Stomach smooth muscle (tissue), 2 donors: ENCODE measurements around the gene TP53TG5.

Experiments
- H3K27ac ChIP-seq: one replicate; pipeline ENCODE4 v1.7.0; 2013; ENCODE audit warnings: mild to moderate bottlenecking, low read length, inconsistent platforms
- H3K27me3 ChIP-seq, 2 donors: one replicate each; pipeline ENCODE4 v1.7.0; 2013; ENCODE audit warnings: low read length in 2 of 2; ENCODE audit not compliant: insufficient read depth in 2 of 2, control insufficient read depth in 1 of 2
- H3K36me3 ChIP-seq, 2 donors: one replicate each; pipeline ENCODE4 v1.7.0; 2013; ENCODE audit warnings: low read length in 2 of 2; ENCODE audit not compliant: control insufficient read depth in 2 of 2, insufficient read depth in 2 of 2
- H3K4me1 ChIP-seq: one replicate; pipeline ENCODE4 v1.7.0; 2013; ENCODE audit warnings: low read length; ENCODE audit not compliant: control insufficient read depth, insufficient read depth
- H3K4me3 ChIP-seq, 2 donors: one replicate each; pipeline ENCODE4 v1.7.0; 2013; ENCODE audit warnings: low read length in 2 of 2
- H3K9ac ChIP-seq, 2 donors: one replicate each; pipeline ENCODE4 v1.7.0; 2013; ENCODE audit warnings: low read length in 2 of 2, mild to moderate bottlenecking in 1 of 2
- H3K9me3 ChIP-seq, 2 donors: one replicate each; pipeline ENCODE4 v1.7.0; 2013; ENCODE audit warnings: low read length in 2 of 2; ENCODE audit not compliant: control insufficient read depth in 2 of 2
- donor health status: healthy.
- donor health status: Pancreatic carcinoma.

TP53TG5 gene

DNA sequence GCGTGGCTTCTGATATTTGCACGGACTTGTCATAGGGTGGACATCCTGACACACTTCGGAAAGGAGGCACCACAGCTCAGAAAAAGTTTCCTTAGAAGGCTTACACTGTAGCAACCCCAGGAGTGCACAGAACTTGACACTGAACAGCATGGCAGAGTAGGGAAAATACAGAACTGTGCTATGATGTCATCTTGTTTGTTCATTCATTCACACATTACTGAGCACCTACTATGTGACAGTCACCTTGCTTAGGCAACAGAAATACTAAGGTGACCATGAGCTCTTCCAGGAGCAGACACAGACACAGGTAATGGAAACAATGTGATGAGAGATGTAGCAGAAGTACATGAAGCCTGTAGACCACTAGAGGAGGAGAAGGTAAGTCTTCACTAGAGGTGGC, 35.4 kb upstream of the TP53TG5 start:
- no peak overlapping the region for H3K9ac ChIP-seq
- no peaks in the 10 kb centered on the region for H3K27me3 ChIP-seq
- no peak overlapping the region for H3K4me3 ChIP-seq
- peaks cover 25 to 31% of the 10 kb centered on the region in 2 donors for H3K36me3 ChIP-seq
- no peaks in the 10 kb centered on the region for H3K9me3 ChIP-seq
- no peak overlapping the region for H3K27ac ChIP-seq
- peaks cover 20% of the 10 kb centered on the region for H3K4me1 ChIP-seq

DNA sequence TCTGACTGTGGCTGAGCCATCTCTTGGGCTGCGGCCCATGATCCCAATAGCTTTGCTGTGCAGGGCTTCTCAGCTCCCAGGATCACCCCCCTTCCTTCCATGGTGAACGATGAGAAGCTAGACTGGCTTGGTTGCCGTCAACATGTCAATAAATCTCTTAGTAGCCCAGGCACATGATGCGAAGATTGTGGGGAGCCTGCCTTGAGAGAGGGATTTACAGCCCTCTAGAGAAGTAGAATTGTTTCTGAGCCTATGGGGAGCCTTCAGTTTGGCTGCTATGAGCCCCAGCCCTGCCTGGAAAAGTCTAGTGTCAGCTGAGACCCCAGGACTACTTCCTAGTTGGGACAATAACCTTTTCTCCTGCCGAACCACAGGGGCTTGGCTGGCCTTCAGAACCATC, 34.5 kb upstream of the TP53TG5 start:
- Histone ChIP-seq H3K9ac (no peak overlapping the region), H3K36me3 (peaks cover 26 to 29% of the 10 kb centered on the region in 2 donors), H3K27me3 (no peaks in the 10 kb centered on the region), H3K27ac (no peak overlapping the region), H3K9me3 (no peaks in the 10 kb centered on the region), H3K4me1 (peaks cover 28% of the 10 kb centered on the region), H3K4me3 (no peak overlapping the region)

DNA sequence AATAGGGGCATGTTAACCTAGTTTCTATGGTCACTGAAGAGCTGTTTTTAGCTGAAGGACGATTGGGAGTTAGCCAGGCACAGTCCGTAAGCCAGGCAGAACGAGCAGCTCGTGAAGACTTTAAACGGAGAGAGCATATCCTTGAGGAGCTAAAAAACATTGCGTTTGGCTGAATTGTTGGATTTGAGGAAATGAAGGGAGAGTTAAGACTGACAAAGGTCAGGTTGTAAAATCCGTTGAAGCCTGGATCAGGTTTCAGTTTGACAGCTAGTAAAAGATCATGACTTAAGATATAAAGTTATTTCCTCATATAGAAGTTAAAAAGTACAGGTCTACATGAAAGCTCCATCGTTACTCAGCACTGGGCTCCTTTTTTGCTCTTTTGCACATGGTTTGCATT, 32.8 kb upstream of the TP53TG5 start:
- H3K36me3 ChIP-seq, result peaks cover 26 to 29% of the 10 kb centered on the region in 2 donors
- no peak overlapping the region for H3K9ac ChIP-seq
- H3K27me3 ChIP-seq, result no peaks in the 10 kb centered on the region
- H3K27ac ChIP-seq, result no peak overlapping the region
- H3K4me1 ChIP-seq, result peaks cover 19% of the 10 kb centered on the region
- no peak overlapping the region for H3K4me3 ChIP-seq
- no peaks in the 10 kb centered on the region for H3K9me3 ChIP-seq

DNA sequence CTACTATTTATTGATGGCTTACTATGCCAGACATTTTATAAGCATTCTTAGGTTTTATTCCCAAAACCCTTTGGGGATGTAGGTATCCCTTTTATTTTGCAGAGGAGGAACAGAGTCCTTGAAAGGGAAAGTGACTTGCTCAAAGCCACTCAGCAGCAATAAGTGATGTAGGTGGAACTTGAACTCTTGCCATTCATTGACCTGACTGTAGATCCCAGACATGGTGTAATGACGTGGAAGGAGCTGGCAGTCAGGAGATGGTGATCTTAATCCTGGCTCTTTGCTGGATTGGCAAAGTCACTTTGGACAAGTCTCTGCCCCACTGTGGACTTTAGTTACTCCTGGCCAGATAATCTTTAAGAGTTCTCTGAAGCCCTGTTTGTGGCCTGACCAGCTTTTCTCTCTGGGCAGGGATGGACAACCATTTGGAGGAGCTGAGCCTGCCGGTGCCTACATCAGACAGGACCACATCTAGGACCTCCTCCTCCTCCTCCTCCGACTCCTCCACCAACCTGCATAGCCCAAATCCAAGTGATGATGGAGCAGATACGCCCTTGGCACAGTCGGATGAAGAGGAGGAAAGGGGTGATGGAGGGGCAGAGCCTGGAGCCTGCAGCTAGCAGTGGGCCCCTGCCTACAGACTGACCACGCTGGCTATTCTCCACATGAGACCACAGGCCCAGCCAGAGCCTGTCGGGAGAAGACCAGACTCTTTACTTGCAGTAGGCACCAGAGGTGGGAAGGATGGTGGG, 31.6 kb upstream of the TP53TG5 start:
- H3K4me1 ChIP-seq, result peaks cover 19% of the 10 kb centered on the region
- H3K9ac ChIP-seq, result no peak overlapping the region
- no peaks in the 10 kb centered on the region for H3K27me3 ChIP-seq
- H3K9me3 ChIP-seq, result no peaks in the 10 kb centered on the region
- H3K4me3 ChIP-seq, result no peak overlapping the region
- peaks cover 26 to 29% of the 10 kb centered on the region in 2 donors for H3K36me3 ChIP-seq
- peak overlapping the region; percentile 31 for H3K27ac ChIP-seq

DNA sequence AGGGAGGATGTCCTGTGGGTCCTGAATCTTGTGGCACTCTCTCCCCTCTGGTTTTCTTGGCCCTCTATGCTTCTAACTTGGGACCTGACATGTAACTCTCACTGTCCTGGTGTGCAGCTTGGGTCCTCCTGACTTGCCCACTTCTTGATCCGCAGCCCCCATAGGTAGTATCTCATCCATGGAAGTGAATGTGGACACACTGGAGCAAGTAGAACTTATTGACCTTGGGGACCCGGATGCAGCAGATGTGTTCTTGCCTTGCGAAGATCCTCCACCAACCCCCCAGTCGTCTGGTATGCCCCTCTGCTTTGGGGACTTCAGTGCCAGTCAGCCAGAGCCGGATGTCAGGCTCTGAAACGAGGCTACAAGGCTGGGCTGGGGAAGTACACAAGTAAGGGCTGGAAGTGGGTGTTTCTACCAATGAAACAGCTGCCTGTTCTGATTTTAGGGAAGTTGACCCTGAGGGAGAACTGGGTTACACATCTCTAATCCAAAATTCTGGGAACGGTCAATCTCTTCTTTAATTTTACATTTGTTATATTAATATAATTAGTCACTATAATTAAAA, 30.6 kb upstream of the TP53TG5 start:
- H3K4me3 ChIP-seq, result peak overlapping the region; percentile 77 to 91

DNA sequence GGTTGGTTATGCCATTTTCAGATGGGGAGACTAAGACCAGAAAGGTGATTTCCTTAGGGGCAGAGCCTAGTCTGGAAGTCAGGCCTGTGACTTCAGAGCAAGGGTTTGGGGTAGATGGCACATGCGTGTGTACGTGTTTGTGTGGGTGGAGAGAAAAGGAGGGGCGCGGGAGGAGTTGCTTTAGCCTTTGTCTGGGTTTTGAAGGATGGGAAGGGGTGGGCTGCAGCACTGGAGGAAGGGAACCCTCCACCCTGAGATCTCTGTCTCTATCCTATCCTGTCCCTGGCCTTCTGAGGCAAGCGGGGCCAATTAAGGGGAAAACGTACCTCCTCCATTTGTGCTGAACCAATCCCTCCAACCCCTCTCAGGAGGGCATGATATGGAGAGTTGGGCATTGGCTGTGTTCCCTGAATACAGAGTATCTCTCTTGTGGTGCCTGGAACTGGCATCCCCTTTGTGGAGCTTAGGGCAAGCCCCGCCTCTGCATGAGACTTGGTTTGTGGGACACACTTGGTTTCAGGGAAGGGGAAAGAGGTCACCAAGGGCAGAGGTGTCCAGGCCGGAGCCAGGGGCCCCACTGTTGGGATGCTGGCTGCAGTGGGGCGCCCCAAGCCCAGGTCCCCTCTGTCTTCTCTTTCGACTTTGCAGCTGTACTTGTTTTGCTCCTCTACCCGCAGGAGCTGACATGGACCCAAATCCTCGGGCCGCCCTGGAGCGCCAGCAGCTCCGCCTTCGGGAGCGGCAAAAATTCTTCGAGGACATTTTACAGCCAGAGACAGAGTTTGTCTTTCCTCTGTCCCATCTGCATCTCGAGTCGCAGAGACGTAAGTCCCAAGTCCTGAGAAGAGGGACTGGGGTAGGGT, 29.9 kb upstream of the TP53TG5 start, which contains the start of gene DBNDD2:
TSS of gene DBNDD2 (plus strand) at position 507 of the 863 bp plus-strand sequence. CDS start at position 686, 179 bp downstream.
- Histone ChIP-seq H3K4me3 (peak within 1 kb of the TSS; percentile 77 to 91), H3K36me3 (peaks cover 26 to 29% of the 10 kb centered on the region in 2 donors), H3K4me1 (peaks cover 19% of the 10 kb centered on the region), H3K27ac (peak within 1 kb of the TSS; percentile 99), H3K9ac (peak within 1 kb of the TSS; percentile 91 to 98), H3K9me3 (no peaks in the 10 kb centered on the region), H3K27me3 (no peaks in the 10 kb centered on the region)

More for the DNA sequence above, 30.6 kb upstream of the TP53TG5 start:
- Histone ChIP-seq H3K9ac (peak overlapping the region; percentile 47 to 91), H3K27ac (peak overlapping the region; percentile 99), H3K36me3 (peaks cover 26 to 29% of the 10 kb centered on the region in 2 donors), H3K4me1 (peaks cover 19% of the 10 kb centered on the region), H3K9me3 (no peaks in the 10 kb centered on the region), H3K27me3 (no peaks in the 10 kb centered on the region)

DNA sequence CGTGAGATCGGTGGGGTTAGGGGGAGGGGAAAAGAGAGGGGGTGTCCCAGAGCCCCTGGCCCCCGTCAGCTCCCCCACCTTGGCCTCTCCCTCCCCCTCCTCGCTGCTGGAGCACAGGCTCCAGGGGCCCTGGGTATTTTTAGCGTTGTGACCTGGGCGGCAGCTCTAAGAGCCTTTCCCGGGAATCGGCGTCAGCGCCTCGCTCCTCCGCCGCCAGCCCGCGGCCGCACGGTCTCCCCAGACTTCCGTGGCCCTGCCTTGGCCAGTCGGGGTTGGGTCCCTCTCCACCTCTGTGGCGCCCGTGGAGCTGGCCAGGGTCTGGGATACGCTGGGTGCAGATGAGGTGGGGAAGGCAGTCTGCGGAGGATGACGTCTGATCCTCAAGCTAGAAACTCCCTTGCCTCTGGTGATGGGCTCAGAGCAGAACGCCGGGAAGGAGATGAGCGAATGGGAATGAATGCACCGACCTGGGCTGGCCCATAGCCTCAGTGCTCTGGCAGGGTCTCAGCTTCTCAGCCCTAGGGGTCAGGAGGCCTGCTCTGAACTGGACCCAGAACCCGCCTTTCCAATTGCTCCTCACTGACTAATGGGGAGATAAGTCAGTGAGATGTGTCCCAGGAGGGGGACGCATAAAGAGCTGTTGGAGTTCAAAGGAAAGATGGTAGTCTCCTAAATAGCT, 29.1 kb upstream of the TP53TG5 start:
- Histone ChIP-seq H3K36me3 (peaks cover 25 to 26% of the 10 kb centered on the region in 2 donors), H3K9me3 (no peaks in the 10 kb centered on the region), H3K27me3 (no peaks in the 10 kb centered on the region), H3K27ac (peak overlapping the region; percentile 99), H3K4me3 (peak overlapping the region; percentile 77 to 91), H3K4me1 (peaks cover 19% of the 10 kb centered on the region), H3K9ac (peak overlapping the region; percentile 91 to 98)

DNA sequence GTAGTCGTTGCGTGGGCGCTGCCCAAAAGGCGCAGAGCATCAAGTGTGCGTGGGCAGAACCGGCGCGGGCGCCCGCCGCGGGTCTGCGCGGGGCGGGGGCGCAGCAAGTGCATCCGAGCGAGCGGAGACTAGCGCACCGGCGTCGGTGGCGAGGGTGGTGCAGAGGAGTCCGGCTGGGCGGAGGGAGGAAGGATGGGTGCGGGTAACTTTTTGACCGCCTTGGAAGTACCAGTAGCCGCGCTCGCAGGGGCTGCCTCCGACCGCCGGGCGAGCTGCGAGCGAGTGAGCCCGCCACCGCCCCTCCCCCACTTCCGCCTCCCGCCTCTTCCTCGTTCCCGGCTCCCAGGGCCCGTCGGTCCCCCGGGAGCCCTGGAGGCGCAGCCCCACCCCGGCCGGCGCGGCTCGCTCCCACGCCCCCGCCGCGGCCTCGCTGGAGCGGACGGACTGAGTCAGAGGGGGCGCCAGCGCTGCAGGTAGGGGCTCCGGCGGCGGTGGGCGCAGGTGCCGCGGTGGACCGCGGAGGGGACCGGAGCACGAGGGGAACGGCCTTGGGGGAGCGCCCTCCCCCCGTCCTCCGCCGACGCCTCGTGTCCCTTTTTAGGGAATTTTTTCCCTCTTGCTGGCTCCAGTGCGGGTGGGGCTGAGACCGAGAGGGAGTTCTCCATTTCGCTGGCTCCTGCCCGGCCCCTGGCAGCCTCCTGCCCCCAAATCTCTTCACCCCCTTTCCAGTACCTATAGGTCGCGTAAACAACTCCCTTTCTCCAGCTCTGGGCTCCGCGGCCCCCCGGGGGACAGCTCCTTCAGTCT, 28.3 kb upstream of the TP53TG5 start:
- Histone ChIP-seq H3K27me3 (no peaks in the 10 kb centered on the region), H3K36me3 (peaks cover 21 to 22% of the 10 kb centered on the region in 2 donors), H3K4me1 (peaks cover 19% of the 10 kb centered on the region), H3K9me3 (no peaks in the 10 kb centered on the region), H3K9ac (peak overlapping the region; percentile 91 to 98), H3K4me3 (peak overlapping the region; percentile 77 to 91), H3K27ac (peak overlapping the region; percentile 99)

DNA sequence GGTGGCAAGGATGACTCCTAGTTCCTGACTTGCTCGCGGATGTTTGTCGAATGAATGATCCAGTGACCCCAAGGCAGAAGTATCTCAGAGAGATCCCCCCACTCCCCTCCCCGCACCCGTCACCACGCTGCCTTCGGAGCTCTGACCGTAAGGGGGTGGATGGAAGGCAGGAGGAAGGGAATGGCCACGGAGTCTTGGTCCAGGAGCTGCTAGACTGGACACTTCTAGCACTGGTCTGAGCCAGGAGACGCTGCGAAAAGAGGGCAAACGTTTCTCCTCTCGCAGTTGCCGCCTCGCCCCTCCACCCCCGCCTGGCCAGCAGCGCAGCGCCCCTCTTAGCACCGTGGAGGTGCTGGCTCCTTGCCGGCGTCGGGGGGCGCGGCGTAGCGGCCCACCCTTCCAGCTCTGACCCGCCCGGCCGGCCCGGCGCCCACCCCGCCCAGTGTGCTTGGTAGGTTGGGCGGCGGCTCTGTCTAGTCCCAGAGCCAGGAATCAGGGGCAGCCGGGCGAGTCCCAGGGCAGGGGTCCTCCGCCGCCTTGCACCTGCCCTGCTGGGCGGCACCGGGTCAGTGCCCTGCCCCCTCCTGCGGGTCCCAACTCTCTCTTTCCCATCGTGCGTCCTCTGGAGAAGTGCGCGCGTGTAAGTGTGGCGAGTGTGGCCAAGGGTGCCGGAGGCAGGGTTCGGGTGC, 27.6 kb upstream of the TP53TG5 start:
- no peaks in the 10 kb centered on the region for H3K9me3 ChIP-seq
- H3K4me1 ChIP-seq, result peaks cover 19% of the 10 kb centered on the region
- H3K36me3 ChIP-seq, result peaks cover 18 to 19% of the 10 kb centered on the region in 2 donors
- peak overlapping the region; percentile 87 to 91 for H3K9ac ChIP-seq
- H3K27ac ChIP-seq, result peak overlapping the region; percentile 99
- H3K27me3 ChIP-seq, result no peaks in the 10 kb centered on the region
- H3K4me3 ChIP-seq, result peak overlapping the region; percentile 77 to 91
